A204.1 (cell line): ENCODE results near the gene TBC1D19.

Experiments used
- FAIRE-seq: peaks from 2 replicates; lab custom pipeline; 2012; peaks lifted over from hg19 to GRCh38; lab: Jason Lieb, UNC

Gene TBC1D19

GRCh38 chr4:26736621-26737020, 152.7 kb downstream of the TBC1D19 start:
- FAIRE-seq, result no peak

DNA sequence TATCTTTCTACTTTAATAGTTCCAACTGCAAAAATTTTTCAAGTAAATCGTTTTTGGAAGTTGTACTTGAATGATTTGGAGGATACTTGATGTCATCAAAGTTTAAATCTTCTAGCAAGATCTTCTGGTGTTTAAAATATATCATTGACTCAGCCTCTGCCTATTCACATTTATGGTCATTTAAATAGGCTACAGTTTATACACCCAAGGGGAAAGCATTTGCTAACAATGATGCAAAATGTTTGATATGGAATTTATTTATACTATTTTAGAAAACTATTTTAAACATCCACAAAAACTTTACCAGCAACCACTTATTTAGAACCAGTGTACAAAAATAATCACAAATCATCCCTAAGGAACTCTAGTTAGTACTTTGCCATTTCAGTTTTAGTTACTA, 153.5 kb downstream of the TBC1D19 start:
- no peak for FAIRE-seq

- no peak for FAIRE-seq
Measured at GRCh38 chr4:26741491-26741871, 157.6 kb downstream of the TBC1D19 start.

DNA sequence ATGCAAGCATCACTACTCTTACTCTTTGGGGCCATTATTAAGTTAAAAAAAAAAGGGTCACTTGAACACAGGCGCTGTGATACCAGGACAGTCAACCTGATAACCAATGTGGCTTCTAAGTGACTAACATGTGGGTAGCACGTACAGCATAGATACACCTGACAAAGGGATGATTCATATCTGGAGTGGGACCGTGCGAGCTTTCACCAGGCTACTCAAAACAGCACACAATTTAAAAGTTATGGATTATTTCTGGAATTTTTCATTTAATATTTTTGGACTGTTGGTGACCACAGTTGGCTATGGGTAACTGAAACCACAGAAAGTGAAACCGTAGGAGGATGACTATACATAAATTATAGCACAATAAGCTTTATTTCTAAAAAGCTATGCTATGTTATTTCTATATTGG, 162.9 kb downstream of the TBC1D19 start:
- FAIRE-seq, result no peak

DNA sequence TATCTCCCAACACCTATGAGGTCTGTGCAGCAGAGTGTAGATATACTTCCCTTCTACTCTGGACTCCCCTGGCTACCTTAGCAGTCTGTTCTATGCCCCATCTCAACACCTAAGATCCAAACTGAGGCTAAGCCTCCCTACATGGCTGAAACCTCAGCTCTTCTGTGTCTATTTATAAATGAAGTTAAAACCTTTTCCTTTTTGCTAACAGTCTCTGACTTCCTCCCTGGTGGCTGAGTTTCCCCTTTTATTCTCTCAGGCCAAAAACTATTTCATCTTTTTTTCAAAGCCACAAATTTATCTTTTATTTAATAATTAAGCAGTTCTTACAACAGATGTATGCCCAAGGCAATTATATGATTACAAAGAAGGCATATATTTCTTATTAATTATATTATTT, 164.9 kb downstream of the TBC1D19 start:
- no peak for FAIRE-seq

DNA sequence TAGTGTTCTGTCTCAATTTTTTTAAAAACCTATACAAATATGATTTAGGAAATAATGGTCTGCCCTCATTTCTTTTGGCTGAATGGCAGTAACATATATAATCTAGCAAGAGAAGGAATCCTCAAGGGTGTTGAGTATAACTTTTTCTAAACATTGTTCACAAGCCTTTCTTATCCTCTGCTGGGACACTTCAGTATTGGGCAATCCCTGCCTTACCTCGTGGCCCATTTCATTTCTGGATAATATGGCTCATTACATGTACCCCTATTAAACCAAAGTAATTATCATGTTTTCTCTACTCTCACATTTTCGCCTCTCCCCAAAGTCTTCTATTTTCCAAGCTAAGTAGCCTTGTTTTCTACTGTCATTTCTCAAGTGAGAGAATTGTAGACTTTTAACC, 166.0 kb downstream of the TBC1D19 start:
- no peak for FAIRE-seq

DNA sequence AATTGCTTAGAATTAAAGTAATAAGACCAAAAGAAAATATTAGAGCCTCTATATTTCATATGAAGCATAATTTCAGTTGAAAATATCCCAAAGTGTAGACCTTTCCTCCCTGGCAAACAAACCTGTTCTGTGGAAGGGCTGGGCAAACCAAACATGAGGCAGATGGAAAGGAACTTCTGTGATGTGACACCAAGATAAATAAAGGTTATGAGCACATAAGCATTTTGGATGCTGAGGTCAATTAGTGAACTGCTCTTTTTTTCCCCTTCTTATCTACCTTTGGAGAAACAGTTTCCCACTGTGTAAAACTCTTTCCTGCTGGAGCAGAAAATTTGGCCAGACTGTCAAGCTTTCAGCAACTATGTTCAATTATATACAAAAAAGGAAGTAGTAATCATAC, 167.1 kb downstream of the TBC1D19 start:
- FAIRE-seq, result no peak

GRCh38 chr4:26751838-26752237, 168.0 kb downstream of the TBC1D19 start:
- FAIRE-seq, result no peak

DNA sequence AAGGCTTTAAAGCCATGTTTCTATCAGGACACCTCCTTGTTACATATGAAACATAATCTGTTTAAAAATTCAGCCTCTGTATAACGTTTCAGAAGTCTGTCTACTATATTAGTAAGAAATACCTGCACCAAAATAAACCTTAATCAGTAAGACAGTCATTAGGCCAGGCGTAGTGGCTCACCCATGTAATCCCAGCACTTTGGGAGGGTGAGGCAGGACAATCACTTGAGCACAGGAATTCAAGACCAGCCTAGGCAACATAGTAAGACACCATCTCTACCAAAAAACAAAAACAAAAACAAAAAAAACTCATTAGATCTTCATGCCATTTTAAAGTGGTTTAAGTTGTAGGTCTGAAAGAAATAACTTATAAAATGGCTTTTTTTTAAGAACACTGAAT, 169.3 kb downstream of the TBC1D19 start:
- no peak for FAIRE-seq

DNA sequence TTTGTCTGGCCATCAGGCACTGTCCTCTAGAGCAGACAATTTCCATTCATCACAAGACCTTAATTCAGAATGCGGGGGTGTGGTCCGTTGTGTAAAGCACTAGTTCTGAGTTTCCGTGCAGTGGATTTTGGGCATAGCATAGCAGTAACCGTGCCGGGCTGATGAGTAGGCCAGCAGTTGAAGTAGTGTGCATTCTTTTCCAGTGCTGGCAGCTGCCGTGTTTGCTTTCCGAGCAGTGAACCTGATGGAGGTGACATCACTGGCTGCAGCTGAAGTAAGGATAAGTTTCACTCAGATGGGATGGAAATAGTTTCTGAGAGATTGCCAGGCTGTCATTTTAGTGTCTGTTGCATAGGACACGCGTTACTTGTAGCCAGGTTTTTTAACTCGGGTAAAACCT, 169.7 kb downstream of the TBC1D19 start:
- no peak for FAIRE-seq

DNA sequence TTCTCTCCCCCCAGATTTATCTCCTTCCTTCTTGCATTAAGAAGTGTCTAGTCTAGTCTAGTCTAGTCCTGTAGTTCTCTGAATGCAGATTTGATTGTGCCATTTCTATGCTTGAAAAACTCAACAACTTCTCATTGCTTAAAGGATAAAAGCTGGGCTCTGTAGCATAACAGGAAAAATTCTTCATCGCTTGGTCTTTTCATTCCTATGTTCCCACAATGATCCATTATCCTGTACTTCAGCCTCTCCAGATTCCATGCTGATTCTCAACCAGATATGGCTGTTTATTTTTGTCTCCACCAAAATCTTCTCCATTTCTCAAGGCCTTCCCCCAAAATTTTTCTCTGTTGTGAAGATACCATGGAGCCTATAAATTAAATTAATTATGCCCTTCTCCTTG, 173.9 kb downstream of the TBC1D19 start:
- no peak for FAIRE-seq

- no peak for FAIRE-seq
Measured at GRCh38 chr4:26758899-26759298, 175.0 kb downstream of the TBC1D19 start.

GRCh38 chr4:26762650-26763049, 178.8 kb downstream of the TBC1D19 start:
- no peak for FAIRE-seq

DNA sequence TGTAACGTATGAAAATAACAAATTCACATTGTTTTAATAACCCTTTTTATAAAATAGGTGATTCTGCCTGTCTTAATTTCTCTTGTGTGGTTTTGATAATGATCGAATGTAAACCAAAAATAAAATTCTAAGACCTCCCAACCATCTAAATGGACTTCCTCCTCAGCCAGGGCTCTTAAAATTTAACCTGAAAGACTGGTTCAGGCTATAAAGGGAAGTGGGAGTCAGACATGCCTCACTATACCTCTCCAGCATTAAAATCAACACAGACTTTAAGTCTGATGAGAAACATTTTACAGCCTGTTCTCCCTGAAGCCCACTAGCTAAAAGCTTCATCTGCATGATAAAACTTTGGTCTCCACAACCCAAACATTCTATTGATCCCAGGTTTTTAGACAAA, 179.2 kb downstream of the TBC1D19 start:
- no peak for FAIRE-seq

GRCh38 chr4:26763648-26764047, 179.8 kb downstream of the TBC1D19 start:
- no peak for FAIRE-seq

GRCh38 chr4:26764231-26764630, 180.3 kb downstream of the TBC1D19 start:
- FAIRE-seq, result no peak

- no peak for FAIRE-seq
Measured at GRCh38 chr4:26765515-26765914, 181.6 kb downstream of the TBC1D19 start.

- no peak for FAIRE-seq
Measured at GRCh38 chr4:26766141-26766540, 182.3 kb downstream of the TBC1D19 start.

DNA sequence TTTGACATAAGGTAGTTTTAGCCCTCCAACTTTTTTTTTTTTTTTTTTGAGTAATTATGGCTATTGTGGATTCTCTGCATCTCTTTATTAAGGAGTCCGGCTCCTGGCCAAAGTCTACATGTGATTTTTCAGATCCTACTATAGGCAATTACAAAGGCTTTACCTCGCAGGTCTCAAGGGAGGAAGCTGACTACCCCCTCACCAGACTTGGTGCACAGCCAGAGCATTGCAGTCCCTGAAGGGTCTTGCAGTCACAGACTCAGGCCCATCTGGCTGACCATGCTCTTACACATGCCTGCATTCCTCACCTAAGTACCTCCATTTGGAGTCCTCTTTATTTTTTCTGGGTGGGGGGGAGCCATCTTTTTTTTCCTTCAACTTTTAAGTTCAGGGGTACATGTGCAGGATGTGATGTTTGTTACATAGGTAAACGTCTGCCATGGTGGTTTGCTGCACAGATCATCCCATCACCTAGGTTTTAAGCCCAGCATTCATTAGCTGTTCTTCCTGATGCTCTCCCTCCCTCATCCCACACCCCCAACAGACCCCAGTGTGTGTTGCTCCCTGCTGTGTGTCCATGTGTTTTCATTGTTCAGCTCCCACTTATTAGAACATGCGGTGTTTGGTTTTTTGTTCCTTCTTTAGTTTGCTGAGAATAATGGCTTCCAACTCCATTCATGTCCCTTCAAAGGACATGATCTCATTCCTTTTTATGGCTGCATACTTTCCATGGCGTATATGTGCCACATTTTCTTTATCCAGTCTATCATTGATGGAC, 188.4 kb downstream of the TBC1D19 start:
- no peak for FAIRE-seq

- FAIRE-seq, result no peak
Measured at GRCh38 chr4:26779224-26779623, 195.3 kb downstream of the TBC1D19 start.

DNA sequence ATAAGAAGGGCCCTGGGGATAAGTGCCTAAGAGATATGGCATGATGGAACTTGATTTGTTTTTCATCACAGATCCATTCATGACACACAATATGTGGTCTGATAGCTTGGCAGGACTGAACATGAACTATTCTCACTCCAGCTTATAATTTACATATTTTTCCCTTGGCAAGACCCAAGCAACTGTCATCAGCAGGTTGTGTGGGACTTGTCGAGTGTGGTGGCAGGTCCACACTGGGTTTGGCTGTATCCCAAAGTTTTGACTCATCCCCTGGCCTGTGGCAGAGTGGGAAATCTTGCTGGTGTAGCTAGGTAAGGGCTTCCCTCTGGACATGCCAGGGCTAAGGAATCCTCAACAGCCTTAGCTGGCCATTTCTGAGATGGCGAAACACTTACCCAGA, 195.8 kb downstream of the TBC1D19 start:
- no peak for FAIRE-seq

DNA sequence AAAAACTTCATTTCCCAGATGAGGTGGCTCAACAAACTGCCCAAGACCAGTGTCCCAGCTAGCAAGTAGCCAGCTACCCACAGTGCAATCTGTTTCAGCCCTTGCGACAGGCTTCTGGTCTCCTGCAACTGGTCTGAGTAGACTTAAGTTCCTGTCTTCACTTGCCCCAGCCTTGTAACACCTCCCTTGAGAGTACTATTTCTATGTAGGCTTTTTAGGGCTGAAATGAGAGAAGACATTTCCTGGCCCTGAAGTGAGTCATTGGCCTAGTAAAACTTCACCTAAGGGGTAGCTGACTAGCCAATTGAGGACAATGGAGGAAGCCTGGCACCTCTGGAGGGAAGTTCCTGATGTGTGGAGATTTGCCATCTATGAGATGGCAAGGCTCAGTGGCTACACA, 196.7 kb downstream of the TBC1D19 start:
- FAIRE-seq, result no peak

DNA sequence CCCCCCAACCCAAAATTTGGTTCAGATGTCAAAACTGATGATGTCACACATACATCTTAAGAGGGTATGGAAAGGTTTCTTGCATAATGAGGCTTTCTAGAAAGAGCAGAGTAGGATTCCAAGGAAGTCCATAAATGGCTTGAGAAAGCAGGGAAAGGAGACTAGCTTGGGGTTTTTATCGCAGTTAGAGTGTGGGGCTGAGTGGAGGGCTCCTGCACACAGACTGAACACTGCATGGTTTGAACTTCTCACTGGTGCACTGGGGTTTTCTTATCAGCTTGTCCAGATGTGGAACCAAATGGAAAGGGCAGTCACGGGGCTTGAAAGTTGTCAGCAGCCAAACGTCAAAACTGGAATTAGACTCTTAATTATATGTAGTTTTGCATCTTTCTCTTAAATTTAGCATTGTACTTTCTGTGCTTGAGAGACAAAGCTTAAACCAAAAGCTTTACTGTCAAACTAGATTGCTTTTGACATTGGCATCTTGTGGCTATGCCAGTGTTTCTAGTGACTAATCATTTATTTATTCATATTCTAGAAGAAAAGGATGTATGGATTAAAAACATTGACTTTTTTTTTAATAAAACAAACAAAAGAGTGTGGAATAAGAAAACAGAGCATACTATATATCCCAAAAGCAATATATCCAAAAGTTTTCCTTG, 198.4 kb downstream of the TBC1D19 start:
- FAIRE-seq, result no peak

GRCh38 chr4:26782830-26783202, 198.9 kb downstream of the TBC1D19 start:
- FAIRE-seq, result no peak
